Renal cortex interstitium (tissue), 15 donors: Measurements from ENCODE around the gene GRWD1. TPM values are rescaled to one million over a fixed set of nuclear protein-coding genes. Genes with fewer than 3 reads are reported as not detected.
A peak's percentile ranks its signal among the peaks of the same experiment; 100 is the strongest.

Experiments
- DNase-seq, 11 donors: peaks; one replicate each; pipeline ENCODE4 v3.0.0-alpha.2; 2013; ENCODE audit warnings: low read depth in 9 of 11, low spot score in 4 of 11; ENCODE audit errors: extremely low read depth in 1 of 11
- long read RNA-seq, 16 experiments: transcript quantifications; one replicate each; lab custom pipeline, GENCODE V29; 2026
- polyA plus RNA-seq, 3 donors: library from polyadenylated mRNA; unstranded; fragments of 120-200 nt; gene quantifications; one replicate each; pipeline ENCODE4 v1.2.1, GENCODE V29; 2013; ENCODE audit not compliant: insufficient read length in 3 of 3

GRWD1 gene
- polyA plus RNA-seq, result 10 to 100 TPM; 21.7 to 34.6 (median 24.7) TPM
- long read RNA-seq, donor 1, full-length matches to known transcripts, result 6 of 11 reads
- long read RNA-seq, donor 1, partial matches to known transcripts, result 5 of 11 reads
- long read RNA-seq, donor 1, other reads (novel, unspliced or antisense), result 0 of 11 reads
- long read RNA-seq, donor 2, full-length matches to known transcripts, result 2 of 10 reads
- long read RNA-seq, donor 2, partial matches to known transcripts, result 8 of 10 reads
- long read RNA-seq, donor 2, other reads (novel, unspliced or antisense), result 0 of 10 reads
- long read RNA-seq, donor 3, full-length matches to known transcripts, result 14 of 22 reads
- long read RNA-seq, donor 3, partial matches to known transcripts, result 8 of 22 reads
- long read RNA-seq, donor 3, other reads (novel, unspliced or antisense), result 0 of 22 reads
- long read RNA-seq, donor 4, full-length matches to known transcripts, result 9 of 9 reads
- long read RNA-seq, donor 4, partial matches to known transcripts, result 0 of 9 reads
- long read RNA-seq, donor 4, other reads (novel, unspliced or antisense), result 0 of 9 reads
- long read RNA-seq, donor 5, full-length matches to known transcripts, result 23 of 38 reads
- long read RNA-seq, donor 5, partial matches to known transcripts, result 15 of 38 reads
- long read RNA-seq, donor 5, other reads (novel, unspliced or antisense), result 0 of 38 reads
- long read RNA-seq, donor 6, full-length matches to known transcripts, result 8 of 8 reads
- long read RNA-seq, donor 6, partial matches to known transcripts, result 0 of 8 reads
- long read RNA-seq, donor 6, other reads (novel, unspliced or antisense), result 0 of 8 reads
- long read RNA-seq, donor 7, full-length matches to known transcripts, result 3 of 3 reads
- long read RNA-seq, donor 7, partial matches to known transcripts, result 0 of 3 reads
- long read RNA-seq, donor 7, other reads (novel, unspliced or antisense), result 0 of 3 reads
- long read RNA-seq, donor 8, full-length matches to known transcripts, result 18 of 32 reads
- long read RNA-seq, donor 8, partial matches to known transcripts, result 14 of 32 reads
- long read RNA-seq, donor 8, other reads (novel, unspliced or antisense), result 0 of 32 reads
- long read RNA-seq, donor 9, full-length matches to known transcripts, result 7 of 7 reads
- long read RNA-seq, donor 9, partial matches to known transcripts, result 0 of 7 reads
- long read RNA-seq, donor 9, other reads (novel, unspliced or antisense), result 0 of 7 reads
- long read RNA-seq, donor 10, full-length matches to known transcripts, result 7 of 7 reads
- long read RNA-seq, donor 10, partial matches to known transcripts, result 0 of 7 reads
- long read RNA-seq, donor 10, other reads (novel, unspliced or antisense), result 0 of 7 reads
- long read RNA-seq, donor 11, full-length matches to known transcripts, result 8 of 8 reads
- long read RNA-seq, donor 11, partial matches to known transcripts, result 0 of 8 reads
- long read RNA-seq, donor 11, other reads (novel, unspliced or antisense), result 0 of 8 reads
- long read RNA-seq, donor 12, full-length matches to known transcripts, result 3 of 3 reads
- long read RNA-seq, donor 12, partial matches to known transcripts, result 0 of 3 reads
- long read RNA-seq, donor 12, other reads (novel, unspliced or antisense), result 0 of 3 reads
- long read RNA-seq, donor 13, full-length matches to known transcripts, result 24 of 29 reads
- long read RNA-seq, donor 13, partial matches to known transcripts, result 5 of 29 reads
- long read RNA-seq, donor 13, other reads (novel, unspliced or antisense), result 0 of 29 reads
- long read RNA-seq, donor 14, full-length matches to known transcripts, result 7 of 7 reads
- long read RNA-seq, donor 14, partial matches to known transcripts, result 0 of 7 reads
- long read RNA-seq, donor 14, other reads (novel, unspliced or antisense), result 0 of 7 reads
- long read RNA-seq, donor 15, full-length matches to known transcripts, result 3 of 3 reads
- long read RNA-seq, donor 15, partial matches to known transcripts, result 0 of 3 reads
- long read RNA-seq, donor 15, other reads (novel, unspliced or antisense), result 0 of 3 reads
- long read RNA-seq, donor 16, full-length matches to known transcripts, result 24 of 54 reads
- long read RNA-seq, donor 16, partial matches to known transcripts, result 30 of 54 reads
- long read RNA-seq, donor 16, other reads (novel, unspliced or antisense), result 0 of 54 reads

GRCh38 chr19:48445606-48446481 lies at the start of gene GRWD1:
Gene GRWD1, plus strand, starts transcription at chr19:48445983. Its CDS starts 23 bp downstream, at chr19:48446006.
- peak; percentile 84 to 96 (median 93) for DNase-seq

DNA sequence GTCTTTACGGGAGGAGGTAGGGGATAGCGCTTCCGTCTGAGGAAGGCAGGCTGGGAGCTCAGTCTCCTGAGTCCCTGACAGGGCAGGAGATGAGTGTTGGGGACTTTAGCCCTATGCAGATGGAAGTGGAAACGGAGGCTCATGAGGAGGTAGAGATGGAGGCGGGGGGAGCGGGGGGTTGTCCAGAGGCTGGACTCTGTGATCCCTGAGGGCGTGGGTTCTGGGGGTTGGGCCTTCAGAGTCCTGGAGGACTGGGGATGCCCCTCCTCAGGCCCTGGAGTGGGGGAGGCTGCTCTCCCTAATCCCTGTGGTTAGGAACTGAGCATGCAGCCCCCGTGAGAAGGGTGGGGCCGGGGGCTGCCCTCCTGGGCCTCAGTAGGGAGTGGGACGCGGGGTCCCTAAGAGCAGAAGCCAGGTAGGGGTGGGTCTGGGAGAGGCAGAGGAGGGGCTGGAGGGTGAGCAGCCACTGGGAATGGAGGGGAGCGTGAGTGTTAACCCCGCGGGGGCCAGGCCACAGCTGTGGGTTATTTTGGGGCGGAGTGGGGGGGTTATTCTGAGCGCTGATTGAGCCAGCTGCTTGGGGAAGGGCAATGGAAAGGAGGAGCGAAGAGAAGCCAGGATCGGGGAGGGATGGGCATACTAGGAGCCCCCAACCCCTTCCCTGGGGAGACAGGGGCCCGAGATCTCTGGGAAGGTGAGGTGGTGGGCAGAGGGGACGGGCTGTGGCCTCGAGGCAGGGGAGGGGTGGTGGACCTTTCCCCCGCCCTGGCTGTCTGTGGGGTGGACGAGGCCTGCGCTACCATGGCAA lies 49.6 kb upstream of the GRWD1 start:
- no peak for DNase-seq

- DNase-seq, result no peak
Observed at GRCh38 chr19:48396824-48397176, 49.0 kb upstream of the GRWD1 start.

DNA sequence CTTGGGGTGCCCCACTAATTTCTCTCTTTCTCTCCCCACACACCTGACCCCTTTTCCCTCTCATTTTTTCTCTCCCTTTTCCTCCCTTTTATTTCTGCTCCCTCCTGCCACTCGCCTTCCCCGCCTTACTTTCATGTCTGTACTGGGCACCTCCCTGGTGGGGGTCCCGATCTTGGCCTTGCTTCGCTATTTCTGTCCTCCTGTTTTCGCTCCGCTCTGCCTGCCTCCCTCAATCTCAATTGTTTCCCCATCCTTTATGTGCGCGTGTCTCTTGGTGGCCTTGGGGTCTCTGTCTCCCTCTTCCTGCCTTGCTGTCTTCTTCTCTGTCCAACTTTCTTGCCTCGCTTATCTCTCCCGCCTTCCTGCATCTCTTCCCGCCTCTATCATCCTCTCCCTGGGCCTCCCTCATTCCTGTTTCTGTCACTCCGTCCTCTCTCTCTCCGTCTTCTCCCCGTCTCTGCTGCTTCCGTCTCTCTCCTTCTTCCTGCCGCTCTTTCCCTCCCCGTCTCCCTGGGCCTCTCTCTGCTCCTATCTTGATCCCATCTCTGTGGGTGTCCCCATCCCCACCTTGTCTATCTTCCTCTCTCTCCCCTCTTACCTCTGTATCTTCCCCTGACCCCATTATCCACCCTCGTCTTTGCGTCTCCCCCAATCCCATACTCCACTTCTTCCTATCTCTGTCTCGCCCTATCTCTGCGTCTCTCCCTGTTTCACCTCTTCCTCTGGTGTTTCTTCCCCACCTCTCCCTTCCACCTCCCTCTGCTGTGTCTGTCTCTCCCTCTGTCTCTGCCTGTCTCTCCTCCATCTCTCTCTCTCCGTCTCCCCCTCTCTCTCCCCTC lies 48.3 kb upstream of the GRWD1 start:
- DNase-seq, result no peak

DNA sequence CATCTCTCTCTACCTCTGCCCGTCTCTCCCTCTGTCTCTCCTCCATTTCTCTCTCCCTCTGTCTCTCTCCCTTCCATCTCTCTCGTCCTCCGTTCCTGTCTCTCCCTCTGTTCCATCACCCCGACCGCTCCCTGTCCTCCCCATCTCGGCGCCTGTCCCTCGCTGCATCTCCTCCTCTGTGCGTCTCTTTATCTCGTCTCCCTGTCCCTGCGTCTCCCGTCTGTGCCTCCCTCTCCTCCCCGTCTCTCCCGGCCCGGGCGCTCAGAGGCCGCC lies 47.7 kb upstream of the GRWD1 start:
- no peak for DNase-seq

DNA sequence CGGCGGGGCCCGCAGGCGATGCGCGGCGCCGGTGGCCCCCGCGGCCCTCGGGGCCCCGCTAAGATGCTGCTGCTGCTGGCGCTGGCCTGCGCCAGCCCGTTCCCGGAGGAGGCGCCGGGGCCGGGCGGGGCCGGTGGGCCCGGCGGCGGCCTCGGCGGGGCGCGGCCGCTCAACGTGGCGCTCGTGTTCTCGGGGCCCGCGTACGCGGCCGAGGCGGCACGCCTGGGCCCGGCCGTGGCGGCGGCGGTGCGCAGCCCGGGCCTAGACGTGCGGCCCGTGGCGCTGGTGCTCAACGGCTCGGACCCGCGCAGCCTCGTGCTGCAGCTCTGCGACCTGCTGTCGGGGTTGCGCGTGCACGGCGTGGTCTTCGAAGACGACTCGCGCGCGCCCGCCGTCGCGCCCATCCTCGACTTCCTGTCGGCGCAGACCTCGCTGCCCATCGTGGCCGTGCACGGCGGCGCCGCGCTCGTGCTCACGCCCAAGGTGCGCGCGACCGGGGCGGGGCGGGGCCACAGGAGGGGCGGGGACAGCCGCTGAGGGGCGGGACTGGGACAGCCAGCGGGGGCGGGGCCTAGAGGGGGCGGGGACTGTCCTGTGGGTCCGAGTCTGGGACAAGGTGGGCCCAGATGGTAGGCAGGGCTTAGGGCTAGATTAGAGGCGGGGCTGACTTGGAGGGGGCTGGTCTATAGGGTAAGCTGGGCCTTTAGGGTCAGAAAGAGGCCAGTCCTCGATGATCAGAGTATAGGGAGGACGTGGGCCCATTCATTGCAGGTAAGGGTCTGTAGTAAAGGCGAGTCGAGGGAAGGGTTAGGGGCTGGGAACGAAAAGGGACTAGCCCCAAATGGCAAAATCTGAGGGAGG lies 47.2 kb upstream of the GRWD1 start:
- DNase-seq, result peak in 2 of 11 donors; percentile 58 to 64

DNA sequence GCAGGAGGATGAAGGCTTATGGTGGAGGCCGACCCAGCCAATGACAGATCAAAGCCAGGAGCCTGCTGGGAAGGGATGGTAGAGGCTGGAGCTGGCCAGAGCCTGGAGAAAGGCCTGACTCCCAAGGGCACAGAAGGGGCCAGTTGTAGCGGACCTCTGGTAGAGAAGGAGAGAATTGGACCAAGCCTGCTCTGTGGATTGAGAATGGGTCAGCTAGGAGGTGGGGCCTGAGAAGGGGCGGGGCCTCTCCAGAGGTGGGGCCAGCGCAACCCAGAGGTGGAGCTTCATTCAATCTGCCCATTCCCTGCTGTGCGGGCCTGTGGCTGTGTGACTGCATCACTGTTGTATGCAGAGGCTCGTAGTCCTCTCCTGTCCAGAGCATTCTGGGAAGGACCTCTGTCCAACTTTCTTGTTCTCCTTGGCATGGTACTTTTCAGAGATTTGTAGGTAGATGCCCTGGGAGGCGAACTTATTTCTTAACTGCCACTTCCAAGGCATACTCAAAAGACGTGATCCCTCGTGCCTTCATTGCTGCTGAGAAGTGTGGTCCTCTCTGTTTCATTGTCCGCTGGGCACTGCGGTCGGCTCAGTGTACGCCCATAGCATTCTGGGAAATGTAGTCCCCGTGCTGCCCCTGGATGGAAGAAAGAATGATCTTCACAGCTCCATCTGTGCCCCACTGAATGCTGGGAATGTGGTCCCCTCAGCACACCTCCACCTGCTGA lies 45.6 kb upstream of the GRWD1 start:
- DNase-seq, result no peak

DNA sequence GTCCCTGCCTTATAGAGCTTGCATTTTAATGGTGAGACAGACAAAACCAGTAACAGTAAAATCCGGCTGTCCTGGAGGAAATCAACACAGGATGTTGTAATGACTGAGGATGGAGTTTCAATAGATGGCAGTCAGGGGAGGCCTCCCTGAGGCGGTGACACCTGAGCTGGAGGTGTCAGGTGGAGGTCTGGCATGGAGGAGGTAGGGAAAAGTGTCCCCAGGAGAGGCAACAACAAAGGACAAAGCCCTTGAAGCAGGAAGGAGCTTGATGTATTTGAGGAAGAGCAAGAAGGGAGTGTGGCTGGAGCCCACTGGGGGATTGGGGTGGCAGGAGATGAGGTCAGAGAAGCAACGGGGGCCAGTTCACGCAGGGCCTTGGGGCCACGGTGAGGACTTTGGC lies 44.5 kb upstream of the GRWD1 start:
- DNase-seq, result no peak

- DNase-seq, result no peak
Observed at GRCh38 chr19:48403606-48404005, 42.2 kb upstream of the GRWD1 start.

- no peak for DNase-seq
Observed at GRCh38 chr19:48405010-48405659, 40.6 kb upstream of the GRWD1 start.

GRCh38 chr19:48405850-48406249 lies 39.9 kb upstream of the GRWD1 start:
- DNase-seq, result no peak

DNA sequence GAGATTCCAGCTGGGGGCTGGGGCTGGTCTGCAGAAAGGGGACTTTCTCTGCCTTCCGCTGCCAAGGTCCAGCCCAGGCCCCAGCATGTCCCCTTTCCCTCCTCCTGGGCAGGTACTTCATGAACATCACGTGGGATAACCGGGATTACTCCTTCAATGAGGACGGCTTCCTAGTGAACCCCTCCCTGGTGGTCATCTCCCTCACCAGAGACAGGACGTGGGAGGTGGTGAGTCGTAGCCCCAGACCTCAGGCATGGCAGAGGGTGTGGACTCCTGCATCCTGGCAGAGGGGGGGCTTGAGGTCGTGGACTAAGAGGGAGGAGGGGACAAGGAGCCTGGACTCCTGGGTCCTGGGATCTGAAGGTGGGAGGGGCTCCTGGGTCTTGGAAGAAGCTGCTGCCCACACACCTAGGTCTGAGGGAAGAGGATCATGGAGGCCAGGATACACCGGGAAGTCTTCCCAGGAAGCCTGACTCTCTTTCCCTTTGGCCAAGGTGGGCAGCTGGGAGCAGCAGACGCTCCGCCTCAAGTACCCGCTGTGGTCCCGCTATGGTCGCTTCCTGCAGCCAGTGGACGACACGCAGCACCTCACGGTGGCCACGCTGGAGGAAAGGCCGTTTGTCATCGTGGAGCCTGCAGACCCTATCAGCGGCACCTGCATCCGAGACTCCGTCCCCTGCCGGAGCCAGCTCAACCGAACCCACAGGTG lies 31.8 kb upstream of the GRWD1 start:
- DNase-seq, result no peak

DNA sequence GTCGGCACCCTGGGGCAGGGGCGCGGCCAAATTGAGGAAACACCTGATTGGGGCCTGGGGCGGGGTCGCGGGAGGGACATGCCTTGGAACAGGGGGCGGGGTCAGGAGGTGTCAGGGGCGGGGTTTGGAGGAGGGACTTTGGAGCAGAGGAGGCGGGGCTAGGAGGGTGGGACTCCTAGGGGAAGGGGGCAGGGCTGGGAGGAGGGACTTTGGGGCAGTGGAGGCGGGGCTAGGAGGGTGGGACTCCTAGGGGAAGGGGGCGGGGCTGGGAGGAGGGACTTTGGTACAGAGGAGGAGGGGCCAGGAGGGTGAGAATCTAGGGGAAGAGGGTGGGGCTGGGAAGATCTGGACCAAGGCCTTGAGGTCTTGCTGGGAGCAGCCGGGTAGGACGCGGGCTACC lies 30.4 kb upstream of the GRWD1 start:
- no peak for DNase-seq
